Fibroblast of the aortic adventitia (primary cell): Measurements from ENCODE around the gene GPR63. TPM values are rescaled to one million over a fixed set of nuclear protein-coding genes. Genes with fewer than 3 reads are reported as not detected.
A peak's percentile ranks its signal among the peaks of the same experiment; 100 is the strongest.

Source experiments
- DNase-seq: peaks from one replicate; pipeline ENCODE4 v3.0.0-alpha.2; 2010; ENCODE audit warnings: low read depth
- H3K4me3 ChIP-seq: 2 replicates; pipeline ENCODE4 v1.5.1; 2011; ENCODE audit warnings: low read depth, mild to moderate bottlenecking, control low read depth, low read length, moderate library complexity
- CTCF ChIP-seq: IDR thresholded peaks from 2 replicates; pipeline ENCODE4 v1.5.1; 2011; ENCODE audit warnings: mild to moderate bottlenecking, low read length, control low read depth, inconsistent platforms; ENCODE audit not compliant: insufficient read depth
- total RNA-seq: library from RNA; depleted of rRNA; stranded (reverse); fragments of >200 nt; gene quantifications from 2 replicates; pipeline ENCODE4 v1.2.3, GENCODE V29; 2012; ENCODE audit warnings: low replicate concordance

Gene GPR63
- total RNA-seq, 1 donor = 0.27 TPM

- no peak for TF ChIP-seq CTCF
- H3K4me3 ChIP-seq = no peak overlapping the region
- DNase-seq = no peak
Measured at GRCh38 chr6:96823743-96824142, 13.5 kb downstream of the GPR63 start.

GRCh38 chr6:96821034-96821433, 16.2 kb downstream of the GPR63 start:
- DNase-seq = no peak

GRCh38 chr6:96816301-96816817, 20.9 kb downstream of the GPR63 start:
- DNase-seq = peak; percentile 6
- TF ChIP-seq CTCF = no peak
- no peak overlapping the region for H3K4me3 ChIP-seq

More at GRCh38 chr6:96821034-96821433, 16.2 kb downstream of the GPR63 start:
- H3K4me3 ChIP-seq = no peak overlapping the region
- TF ChIP-seq CTCF = no peak

- peak; percentile 6 for DNase-seq
- no peak overlapping the region for H3K4me3 ChIP-seq
- no peak for TF ChIP-seq CTCF
Measured at GRCh38 chr6:96814625-96815024, 22.7 kb downstream of the GPR63 start.

- TF ChIP-seq CTCF = no peak
- H3K4me3 ChIP-seq = no peak overlapping the region
- peak; percentile 3 for DNase-seq
Measured at GRCh38 chr6:96812077-96812703, 25.1 kb downstream of the GPR63 start.

GRCh38 chr6:96811670-96812069, 25.6 kb downstream of the GPR63 start:
- H3K4me3 ChIP-seq = no peak overlapping the region
- no peak for TF ChIP-seq CTCF
- DNase-seq = no peak

GRCh38 chr6:96811136-96811535, 26.1 kb downstream of the GPR63 start:
- H3K4me3 ChIP-seq = no peak overlapping the region
- TF ChIP-seq CTCF = no peak

More at GRCh38 chr6:96811136-96811535, 26.1 kb downstream of the GPR63 start:
- DNase-seq = no peak
